CD4-positive, alpha-beta T cell treated with Interleukin-6 for 4 hours (primary cell): ENCODE measurements around the gene TMEM131.
"Not testable (repeated sequence)": the region's sequence is repeated elsewhere in the genome, so short reads cannot be mapped to it uniquely, and the experiment has no call there.

Experiments used
- DNase-seq: peaks from one replicate; pipeline ENCODE4 v3.0.0-alpha.2; 2020; ENCODE audit warnings: mixed read lengths

The TMEM131 gene

DNA sequence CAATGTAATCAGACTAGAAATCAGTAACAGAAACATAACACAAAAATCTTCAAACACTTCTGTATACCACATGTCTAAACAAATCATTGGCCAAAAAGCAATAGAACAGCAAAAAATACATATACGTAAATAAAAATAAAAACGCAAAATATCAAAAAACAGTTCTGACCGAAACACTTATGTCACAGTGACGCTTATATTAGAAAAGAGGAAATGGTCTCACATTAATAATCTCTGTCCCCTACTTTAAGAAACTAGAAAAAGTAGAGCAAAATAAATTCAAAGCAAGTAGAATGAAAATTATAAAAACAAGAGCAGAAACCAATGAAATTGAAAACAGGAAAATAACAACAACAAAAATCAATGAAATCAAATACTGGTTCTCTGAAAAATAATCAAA lies 41.9 kb downstream of the TMEM131 start:
- no peak for DNase-seq

DNA sequence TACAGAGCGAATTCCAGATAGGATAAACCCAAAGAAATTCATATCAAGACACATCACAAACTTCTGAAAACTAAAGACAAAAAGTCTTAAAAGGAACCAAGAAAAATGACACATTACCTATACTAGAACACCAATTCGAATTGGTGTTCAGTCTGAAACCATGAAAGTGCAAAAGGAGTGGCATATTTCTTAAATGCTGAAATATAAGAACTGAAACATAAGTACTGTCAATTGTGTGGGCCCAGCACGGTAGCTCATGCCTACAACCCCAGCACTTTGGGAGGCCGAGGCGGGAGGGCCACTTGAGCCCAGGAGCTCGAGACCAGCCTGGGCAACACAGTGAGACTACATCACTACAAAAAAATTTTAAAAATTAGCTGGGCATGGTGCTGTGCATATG lies 43.4 kb downstream of the TMEM131 start:
- no peak for DNase-seq

DNA sequence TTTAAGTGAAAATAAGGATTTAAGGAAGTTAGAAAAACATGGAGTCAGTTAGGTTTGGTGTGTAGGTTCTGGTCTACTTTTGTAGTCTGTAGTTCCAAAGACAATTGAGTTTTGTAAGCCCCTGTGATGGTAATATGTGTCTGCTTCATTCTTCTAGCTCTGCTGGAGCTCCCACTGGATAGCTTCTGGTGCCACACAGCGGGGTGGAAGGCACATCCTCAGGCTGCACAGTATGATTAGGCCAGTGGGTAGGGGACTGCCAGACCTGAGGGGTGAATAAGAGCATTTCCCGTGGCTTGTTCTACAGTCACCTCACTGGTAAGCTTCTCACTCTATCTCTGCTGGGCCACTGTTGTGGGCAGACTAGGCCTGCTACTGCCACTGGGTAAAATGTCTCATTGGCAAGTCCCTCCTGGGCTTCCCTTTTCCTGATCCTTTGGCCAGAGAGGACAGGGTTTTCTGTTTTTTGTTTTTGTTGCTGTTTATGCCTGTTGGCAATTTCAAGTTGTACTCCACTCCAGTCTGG lies 44.5 kb downstream of the TMEM131 start:
- no peak for DNase-seq

DNA sequence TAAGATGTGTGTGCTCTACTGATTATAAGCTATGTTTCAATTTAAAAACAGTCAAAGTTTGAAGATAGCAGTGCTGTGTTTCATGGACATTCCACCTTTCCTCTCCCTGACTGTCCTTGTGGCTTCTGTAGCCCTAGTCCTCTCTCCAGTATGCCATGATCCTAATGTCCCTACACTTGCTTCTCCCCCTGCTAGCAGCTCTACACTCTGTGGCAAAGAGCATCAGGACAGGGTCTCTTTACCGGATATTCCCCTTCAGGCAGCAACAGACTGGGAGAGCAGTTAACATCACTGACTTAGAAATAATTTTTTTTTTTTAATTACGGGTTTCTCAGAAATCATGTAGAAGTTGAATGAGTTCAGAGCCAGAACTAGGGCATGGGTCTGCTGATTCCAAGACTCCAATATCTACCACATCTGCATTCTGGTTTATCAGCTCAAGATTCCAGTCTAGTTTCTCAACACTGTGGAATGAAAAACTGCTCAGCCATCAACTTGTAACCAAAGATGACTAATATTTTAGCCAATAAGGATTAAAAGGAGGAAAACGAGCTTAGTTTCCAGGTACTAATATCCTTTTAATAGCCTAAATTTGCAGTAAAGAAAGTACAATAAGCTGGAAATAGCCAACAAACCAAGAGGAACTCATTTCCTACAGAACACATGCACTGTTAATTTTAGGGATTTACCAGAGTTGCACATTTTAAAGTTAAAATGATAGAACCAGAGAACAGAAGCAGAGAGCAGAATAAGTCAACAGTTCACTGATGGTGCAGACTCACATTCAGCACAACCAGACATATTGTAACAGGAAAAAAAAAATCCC lies 45.2 kb downstream of the TMEM131 start:
- no peak for DNase-seq

DNA sequence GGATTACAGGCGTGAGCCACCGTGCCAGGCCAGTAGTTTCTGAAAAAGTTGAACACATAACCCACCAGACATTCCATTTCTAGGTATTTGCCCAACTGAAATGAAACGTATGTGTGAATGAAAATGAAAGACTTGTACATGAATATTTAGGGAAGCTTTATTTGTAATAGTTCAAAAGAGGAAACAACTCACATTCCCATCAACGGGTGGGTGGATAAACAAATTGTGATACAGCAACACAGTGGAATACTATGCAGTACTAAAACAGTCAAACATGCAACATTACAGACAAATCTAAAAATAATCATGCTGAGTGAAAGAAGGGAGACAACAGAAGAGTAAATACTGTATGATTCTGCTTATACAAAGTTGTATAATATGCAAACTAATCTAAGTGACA lies 46.8 kb downstream of the TMEM131 start:
- no peak for DNase-seq

DNA sequence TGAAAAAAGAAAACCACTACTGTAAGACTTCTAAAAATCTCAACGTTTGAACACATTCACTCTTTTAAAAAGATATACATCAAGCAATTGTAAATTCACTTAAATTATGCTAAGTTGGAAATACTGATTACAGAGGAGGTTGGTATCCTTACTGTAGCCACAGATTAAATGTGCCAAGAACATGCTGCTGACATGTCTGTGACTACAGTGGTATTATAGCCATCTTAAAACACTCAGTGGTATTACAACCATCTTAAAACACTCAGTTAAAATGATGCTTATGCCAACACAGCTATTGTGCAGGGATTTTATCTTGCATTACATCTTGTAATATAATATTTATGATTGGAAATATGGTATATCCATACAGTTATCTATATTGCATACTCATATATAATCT lies 50.0 kb downstream of the TMEM131 start:
- no peak for DNase-seq

DNA sequence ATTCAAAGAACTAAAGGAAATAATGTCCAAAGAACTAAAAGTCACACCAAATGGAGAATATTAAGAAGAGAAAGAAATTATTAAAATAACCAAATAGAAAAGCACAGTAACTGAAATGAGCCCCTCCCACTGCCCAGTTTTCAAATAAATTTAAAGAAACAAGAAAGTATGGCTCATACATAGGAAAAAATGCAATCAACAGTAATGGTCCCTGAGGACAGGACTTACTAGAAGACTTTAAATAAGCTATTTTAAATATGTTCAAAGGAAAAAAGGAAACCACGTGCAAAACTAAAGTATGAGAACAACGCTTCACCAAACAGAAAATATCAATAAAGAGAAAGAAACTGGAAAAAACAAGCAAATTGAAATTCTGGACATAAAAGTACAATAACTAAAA lies 58.9 kb downstream of the TMEM131 start:
- DNase-seq: no peak

DNA sequence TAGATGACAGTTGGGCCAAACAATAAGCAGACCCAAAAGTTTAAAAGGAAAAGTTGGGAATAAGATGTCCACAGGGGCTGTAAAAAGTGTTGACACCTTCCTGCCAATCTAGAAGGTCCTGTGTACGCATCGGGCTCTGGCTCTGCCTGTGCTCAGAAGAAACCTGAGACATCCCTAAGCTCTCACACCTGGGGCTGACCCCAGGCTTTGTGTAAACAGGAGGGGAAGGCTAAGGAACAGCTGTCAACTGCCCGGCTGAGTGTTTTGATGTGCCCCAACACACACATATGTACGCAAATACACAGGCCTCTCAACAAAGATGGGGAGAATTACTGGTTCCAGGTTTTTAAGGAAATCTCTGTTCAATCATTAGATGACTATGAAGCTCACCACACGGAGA lies 59.5 kb downstream of the TMEM131 start:
- no peak for DNase-seq

DNA sequence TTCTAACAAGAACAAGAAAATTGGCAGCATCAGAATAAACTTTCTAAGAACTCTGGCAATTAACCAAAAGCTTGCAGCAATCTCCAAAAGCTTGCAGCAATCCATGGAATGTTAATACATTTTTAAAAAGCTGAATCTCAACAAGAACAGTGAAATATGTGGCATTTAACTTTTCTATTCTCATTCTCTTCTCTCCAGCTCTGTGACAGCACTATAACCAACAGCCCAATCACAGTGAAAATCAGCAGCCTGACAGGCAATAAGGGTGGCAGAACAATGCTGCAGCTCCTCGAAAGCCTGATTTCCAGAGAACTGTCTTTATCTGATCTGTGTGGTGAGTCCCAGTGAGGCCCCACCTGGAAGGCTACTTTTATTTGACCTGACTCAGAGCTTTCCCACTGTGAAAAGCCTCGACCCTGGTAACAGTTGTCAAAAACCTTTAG lies 60.0 kb downstream of the TMEM131 start:
- no peak for DNase-seq

DNA sequence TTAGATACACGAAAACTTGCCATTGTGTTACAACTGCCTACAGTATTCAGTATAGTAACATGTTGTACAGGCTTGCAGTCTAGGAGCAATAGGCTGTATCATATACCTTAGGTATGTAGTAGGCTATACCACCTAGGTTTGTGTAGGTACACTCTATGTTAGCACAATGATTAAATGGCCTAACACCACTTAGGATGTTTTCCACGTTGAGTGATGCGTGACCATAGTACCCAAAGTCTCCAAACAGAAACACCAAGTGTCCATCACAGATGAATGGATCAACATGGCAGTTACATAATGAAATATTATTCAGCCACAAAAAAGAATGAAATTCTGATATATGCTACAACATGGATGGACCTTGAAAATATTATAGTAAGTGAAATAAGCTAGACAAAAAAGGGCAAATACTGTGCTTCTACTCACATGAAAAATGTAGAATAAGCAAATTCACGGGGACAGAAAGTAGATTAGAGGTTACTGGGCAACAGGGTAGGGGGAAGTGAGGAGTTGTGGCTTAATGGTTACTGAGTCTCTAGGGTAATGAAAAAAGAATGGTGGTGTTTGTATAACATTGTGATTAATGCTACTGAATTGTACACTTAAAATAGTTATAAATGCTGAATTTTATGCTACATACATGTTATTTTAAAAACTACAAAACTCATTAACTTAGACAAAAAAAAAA lies 62.6 kb downstream of the TMEM131 start:
- no peak for DNase-seq

DNA sequence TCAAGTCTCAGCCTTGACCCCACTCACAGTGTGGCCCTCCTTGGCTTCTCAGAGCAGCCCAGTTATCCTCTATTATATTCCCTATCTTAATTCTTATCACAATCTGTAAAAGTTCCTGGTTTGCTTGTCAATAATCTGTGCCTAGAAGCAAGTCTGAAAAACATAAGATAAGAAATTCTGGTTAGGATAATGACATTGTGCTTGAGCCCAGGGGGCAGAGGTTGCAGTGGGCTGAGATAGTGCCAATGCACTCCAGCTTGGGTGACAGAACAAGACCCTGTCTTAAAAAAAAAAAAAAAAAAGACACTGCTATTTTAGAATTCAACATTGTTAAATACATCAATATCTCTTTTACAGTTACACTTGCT lies 63.9 kb downstream of the TMEM131 start:
- no peak for DNase-seq

DNA sequence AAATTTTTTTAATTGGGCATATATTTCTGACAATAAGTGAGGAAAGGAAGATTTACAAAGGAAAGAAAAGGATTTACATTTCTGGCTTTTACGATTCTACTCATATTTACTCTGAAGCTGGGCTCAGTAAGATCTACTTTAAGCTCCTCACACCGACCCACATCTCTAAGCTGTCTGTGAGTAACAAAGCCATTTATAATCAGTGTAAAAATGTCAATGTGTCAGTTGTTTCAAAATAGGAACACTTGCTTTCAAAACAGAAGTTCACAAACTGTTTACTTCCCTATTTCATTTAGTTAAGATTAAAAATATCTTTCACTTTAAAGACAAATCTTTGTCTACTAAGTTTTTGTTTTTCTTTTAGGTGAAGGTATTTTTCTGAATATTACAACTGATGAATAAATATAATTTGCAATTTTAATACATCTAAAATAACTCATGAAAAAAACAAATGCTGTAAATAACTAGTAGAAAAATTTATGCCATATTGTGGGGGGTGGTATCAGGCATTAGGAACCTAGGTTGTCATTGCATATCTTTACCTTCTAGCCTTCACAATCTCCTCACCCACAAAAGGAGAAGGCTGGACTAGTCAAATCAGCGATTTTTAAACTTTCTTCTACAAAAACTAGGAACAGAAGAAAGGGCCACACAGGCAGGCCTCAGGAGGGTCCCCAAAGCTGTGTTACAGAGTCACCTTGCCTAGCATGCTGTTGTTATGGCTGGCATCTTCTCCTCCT lies 64.5 kb downstream of the TMEM131 start:
- DNase-seq: no peak

DNA sequence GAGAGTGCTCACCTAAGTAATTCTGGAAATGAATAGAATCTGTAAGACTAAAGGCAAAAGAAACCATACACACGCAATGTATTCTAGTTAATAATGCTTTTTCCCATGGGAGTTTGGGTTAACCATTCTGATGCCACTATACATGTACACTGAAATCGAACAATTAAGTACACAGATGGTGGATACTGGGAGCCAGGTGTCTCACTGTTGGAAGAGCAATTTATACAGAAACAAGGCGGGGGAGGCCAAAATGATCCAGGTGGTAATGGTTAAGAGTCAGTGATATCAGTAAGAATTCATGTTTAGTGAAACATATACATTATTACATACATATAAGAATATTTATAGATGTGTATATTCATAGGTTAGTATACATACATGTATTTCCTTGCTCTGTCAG lies 67.2 kb downstream of the TMEM131 start:
- DNase-seq: no peak

DNA sequence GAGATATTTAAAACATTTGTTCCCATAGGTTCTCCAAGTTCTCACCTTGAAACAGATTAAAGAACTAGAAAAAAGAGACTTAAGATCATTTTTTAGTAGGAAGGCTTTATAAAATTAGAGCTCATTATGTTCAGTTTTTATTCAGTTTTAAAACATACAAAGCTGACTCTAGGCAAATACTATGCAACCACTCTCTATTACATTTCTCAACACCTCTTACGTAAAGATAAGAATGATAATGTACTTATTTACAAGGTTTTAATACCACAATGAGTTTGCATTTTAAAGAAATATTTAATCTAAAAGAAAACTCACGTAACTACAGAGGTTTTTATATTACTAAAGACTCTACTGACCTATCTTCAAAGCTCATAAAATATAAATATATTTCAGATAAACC lies 68.8 kb downstream of the TMEM131 start:
- no peak for DNase-seq

DNA sequence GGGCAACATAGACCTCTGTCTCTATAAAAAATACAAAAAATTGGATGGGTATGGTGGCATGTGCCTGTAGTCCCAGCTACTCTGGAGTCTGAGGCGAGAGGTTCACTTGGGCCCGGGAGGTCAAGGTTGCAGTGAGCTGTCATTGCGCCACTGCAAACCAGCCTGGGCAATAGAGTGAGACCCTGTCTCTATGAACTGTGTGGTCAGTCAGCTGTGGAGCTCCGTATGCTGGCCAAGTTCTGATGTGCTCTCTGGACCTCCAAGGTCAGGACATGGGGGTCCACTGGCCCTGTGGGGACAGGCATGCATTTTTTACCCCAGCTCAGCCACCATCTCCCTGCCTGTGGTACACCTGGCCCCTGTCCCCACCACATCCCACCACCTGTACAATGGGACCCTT lies 71.6 kb downstream of the TMEM131 start:
- DNase-seq: no peak

DNA sequence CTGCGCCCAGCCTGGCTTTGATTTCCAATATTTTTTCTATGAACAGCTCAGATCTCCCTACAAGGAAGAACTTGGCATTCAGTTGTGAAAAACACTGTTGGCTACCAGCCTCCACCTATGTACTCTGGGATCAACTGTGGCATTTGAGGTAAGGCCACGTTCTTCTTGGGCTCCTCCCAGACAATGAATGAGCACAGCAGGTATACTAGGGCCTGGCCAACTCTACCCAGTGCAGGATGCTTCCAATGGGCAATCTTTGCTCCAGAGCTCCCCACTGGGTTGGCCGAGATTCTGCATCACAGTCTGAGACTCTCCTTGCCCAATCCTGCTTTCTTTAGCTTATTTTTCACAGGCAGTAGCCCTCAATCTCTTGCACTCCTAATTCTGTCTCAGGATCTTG lies 75.9 kb downstream of the TMEM131 start:
- DNase-seq: no peak

DNA sequence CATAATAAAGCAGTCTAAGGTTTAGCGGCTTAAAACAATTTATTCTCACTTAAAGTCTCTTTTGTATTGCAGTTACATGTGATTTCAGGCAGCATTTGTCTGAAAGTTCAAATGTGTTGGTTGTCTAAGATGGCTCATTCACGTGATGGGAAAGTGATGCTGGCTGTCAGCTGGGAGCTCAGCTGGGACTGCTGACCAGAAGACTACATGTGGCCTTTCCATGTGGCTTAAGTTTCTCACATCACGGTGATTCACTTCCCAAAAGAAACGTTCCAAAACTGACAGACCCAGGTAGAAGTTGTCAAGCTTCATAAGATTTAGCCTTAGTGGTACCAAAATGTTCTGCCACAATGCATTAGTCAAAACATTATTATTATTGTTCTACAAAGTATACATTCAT lies 76.9 kb downstream of the TMEM131 start:
- DNase-seq: no peak

DNA sequence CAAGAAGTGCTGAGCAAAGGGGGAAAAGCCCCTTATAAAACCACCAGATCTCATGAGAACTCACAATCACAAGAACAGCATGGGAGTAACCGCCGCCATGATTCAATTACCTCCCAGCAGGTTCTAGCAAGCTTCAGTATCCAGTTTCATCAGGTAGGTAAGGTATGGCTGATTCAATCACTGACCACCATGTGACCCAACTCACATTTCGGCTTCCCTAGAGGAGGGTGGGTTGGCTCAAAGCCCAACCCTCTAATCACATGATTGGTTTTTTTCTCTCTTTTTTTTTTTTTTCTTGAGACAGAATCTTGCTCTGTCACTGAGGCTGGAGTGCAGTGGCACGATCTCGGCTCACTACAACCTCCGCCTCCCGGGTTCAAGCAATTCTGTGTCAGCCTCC lies 78.1 kb downstream of the TMEM131 start:
- DNase-seq: not testable (repeated sequence)

DNA sequence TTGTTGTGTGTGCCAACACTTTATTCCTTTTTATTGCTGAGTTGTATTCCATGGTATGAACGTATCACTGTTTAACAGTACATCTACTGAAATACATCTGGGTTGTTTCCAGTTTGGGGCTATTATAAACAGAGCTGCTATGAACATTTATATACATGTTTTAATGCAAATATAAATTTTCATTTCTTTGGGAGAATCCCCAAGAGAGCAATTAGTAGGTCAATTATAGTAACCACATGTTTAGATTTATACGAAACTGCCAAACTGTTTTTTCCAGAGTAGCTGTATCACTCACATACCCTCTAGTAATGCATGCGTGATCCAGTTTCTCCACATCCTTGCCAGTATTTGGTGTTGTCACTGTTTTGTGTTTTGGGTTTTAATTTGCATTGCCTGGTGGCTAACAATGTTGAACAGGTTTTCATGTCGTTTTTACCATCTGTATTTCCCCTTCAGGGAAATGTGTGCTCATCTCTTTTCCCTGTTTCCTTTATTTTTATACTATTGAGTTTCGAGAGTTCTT lies 81.0 kb downstream of the TMEM131 start:
- no peak for DNase-seq

DNA sequence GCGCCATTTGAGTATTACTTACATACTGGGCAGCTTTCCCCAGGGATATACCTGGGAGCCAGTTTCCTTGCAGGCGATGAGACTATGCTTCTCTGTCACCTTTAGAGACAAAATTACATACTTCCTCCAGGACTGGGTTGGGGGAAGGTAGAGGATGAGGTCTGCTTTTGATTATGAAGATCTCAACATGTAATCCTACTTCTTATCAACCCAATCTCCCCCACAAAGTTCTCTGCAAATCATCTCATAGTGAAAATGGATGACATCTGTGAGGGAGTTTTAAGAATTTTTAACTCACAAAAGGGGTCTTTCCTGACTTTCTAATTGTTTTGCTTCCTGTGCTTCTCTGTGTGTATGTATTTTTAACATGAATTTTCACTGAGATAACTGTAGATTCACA lies 81.9 kb downstream of the TMEM131 start:
- no peak for DNase-seq

DNA sequence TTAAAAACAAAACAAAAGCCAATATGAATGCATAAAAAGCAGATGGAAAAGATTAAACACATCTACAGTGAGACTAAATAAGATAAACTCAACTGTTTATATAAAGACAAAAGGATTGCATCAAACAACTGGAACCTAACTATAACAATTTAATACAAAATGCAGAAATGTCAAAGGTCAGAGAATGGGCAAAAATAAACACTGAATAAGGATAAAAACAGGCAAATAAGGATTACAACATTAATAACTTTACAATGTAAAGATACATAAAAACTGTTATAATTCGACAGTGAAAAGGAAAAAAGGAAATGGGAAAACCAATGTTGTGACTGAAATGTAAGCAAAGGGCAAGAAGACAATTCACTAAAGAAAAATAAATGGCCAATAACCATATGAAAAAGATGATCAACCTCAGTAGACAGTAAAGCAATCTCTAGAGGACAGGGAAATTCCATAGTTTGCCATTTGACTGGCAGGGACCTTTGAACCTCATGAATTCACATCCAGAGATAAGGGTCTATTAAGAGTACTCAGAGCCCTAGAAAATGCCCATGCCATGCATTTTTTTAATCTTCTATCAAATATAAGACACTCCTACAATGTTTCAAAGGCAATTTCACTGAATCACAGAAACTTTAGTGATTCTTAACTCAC lies 83.7 kb downstream of the TMEM131 start:
- no peak for DNase-seq

DNA sequence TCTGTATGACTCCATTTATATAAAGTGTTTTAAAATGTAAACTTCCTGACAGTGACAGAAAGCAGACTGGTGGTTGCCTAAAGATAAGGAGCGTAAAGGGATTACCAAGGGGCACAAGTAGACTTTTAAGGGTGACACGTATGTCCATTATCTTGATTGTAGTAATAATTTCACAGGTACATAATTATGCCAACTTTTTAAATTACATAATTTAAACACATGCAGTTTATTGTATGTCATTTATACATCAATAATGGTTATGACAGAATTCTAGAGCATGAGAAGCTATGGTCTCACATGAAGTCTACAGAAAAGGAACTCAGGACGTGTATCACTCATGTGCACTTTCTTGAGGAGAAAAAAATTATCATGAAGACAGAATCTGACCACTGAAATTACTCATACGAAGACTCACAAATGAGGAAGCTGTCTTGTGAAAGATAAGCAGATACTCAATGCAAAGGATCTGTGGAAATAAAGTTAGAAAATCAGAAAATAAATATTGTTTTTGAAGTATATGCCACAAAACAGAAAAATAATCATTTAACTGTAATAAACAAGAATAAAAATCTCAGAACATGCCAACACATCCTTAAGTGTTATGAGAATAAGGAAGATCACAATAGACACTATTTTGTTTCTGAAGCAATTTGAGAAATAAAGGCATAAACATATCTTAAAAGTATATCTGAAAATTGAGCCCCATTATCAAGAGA lies 84.4 kb downstream of the TMEM131 start:
- no peak for DNase-seq
